ENCODE measurements around the gene CALHM6.

DNA sequence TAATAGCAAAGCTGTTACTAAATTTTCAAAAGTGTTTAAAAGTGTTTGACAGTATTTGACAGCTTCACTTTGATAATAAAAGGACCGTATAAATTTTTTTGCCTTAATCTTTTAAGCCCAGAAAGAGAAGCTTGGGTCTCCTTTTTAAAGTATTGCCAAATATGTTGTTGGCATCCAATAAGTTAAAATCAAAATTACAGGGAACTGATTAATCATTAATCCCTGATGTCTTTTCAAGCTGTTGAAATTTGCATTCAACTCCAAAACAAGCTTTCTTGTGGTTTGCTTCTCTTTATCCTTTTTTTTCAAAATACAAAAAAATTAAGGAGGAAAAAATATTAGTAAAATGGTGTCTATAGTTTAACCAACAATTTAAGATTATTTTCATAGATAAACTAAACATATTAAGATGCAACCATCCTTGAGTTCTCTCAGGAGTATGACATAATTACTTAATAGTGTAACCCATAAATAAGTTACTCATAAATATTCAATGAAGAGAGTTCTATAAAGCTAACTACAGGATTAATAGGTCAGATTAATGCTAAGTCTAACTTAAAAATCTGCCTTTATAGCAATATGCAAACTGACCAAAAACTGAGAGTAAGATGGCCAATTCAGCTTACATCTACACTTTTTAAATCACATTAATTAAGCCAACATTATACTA lies 27.0 kb upstream of the CALHM6 start:
- TF ChIP-seq, protein P1, sequence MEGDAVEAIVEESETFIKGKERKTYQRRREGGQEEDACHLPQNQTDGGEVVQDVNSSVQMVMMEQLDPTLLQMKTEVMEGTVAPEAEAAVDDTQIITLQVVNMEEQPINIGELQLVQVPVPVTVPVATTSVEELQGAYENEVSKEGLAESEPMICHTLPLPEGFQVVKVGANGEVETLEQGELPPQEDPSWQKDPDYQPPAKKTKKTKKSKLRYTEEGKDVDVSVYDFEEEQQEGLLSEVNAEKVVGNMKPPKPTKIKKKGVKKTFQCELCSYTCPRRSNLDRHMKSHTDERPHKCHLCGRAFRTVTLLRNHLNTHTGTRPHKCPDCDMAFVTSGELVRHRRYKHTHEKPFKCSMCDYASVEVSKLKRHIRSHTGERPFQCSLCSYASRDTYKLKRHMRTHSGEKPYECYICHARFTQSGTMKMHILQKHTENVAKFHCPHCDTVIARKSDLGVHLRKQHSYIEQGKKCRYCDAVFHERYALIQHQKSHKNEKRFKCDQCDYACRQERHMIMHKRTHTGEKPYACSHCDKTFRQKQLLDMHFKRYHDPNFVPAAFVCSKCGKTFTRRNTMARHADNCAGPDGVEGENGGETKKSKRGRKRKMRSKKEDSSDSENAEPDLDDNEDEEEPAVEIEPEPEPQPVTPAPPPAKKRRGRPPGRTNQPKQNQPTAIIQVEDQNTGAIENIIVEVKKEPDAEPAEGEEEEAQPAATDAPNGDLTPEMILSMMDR (conservative IDR thresholded peaks at IDR 0.05; ENCODE audit: low read depth in 2 of 2) = no peak
- no peak for TF ChIP-seq EZH2 (IDR thresholded peaks at IDR 0.05; ENCODE audit: low read depth, unreplicated experiment)
